ENCODE results near the gene LEMD2.
"Not testable (repeated sequence)": the region's sequence is repeated elsewhere in the genome, so short reads cannot be mapped to it uniquely, and the experiment has no call there.

LEMD2 gene

GRCh38 chr6:33788694-33789549 is at the start of gene LEMD2:
LEMD2 (minus strand) TSS chr6:33789130; CDS start chr6:33789116, 14 bp downstream.
- DNase-seq (ENCODE audit: low read depth in 1 of 2, low spot score in 1 of 2) = peak; percentile 87 to 89

- no peak for DNase-seq (ENCODE audit: low read depth in 1 of 2, low spot score in 1 of 2)
Measured at GRCh38 chr6:33837971-33838665, 49.2 kb upstream of the LEMD2 start.

DNA sequence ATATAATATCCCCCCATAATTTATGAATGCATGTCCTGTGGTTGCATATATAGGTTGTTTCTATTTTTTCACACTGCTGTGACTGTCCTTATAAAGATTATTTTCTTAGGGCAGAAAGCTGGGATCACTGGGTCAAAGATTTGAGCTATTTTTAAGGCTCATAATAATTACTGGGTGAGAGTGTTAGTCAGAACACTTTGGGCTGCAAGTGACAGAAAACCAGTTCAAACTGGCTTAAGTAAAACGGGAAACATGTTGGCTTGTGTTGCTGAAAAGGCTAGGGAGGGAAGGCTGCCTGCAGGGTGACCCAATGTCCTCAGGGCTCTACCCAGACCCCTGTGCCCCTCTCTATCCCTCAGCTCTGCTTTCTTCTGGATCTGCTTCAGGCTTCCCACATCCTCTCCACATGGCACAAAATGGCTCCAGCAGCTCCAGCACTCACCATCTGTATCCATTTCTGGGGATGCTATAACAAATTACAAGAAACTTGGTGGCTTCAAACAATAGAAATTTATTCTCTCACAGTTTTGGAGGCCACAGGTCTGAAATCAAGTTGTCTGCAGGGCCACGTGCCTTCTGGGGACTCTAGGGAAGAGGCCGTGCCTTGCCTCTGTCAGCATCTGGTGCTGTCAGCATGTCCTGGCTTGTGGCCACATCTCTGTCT is 48.0 kb upstream of the LEMD2 start:
- DNase-seq (ENCODE audit: low read depth in 1 of 2, low spot score in 1 of 2) = no peak

DNA sequence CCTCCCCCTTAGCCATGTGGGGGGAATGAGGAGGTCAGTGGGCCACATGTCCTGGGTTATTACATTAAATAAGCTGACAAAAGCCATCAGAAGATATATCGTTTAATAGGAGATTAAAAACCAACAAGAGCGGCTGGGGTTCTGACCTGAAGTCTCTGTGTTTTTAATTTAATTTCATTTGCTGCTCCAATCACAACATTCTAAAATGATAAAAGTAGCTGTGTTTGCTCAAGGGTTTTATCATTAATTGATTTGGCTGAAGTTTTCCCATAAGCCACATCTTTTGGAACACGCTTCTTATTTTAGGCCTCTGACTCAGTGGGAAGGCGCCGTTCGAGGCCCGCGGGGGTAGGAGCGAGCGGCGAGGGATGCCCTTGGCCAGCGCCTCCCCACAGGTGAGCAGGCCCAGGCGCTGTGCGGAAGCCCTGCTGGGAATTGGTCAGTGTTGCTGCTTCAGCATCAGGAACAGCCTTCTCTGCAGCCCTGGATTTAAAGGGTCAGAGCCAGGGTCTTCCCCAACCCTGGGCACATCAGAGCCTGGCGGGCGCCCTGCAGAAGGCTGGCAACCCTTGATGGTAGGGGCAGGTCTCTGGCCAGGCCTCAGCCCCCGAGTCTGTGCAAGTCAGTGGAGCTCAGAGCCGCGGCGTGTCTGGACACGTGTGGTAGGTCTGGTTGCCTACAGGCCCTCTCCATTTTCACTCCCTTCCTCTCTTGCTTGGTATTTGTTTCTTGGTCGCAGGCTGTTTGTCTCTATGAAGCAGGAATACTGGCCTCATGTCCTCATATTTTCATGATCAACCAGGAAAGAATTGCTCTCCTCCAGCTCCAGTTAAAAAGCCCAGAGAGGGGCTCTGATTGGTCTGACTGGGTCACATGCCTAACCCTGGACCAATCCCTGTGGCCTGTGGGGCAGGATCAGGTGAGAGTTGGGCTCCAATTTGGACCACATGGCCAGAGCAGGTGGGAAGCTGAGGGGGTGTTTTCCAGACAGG is 45.8 kb upstream of the LEMD2 start:
- DNase-seq (ENCODE audit: low read depth in 1 of 2, low spot score in 1 of 2) = no peak

GRCh38 chr6:33833599-33833998 is 44.7 kb upstream of the LEMD2 start:
- DNase-seq (ENCODE audit: low read depth in 1 of 2, low spot score in 1 of 2) = no peak

DNA sequence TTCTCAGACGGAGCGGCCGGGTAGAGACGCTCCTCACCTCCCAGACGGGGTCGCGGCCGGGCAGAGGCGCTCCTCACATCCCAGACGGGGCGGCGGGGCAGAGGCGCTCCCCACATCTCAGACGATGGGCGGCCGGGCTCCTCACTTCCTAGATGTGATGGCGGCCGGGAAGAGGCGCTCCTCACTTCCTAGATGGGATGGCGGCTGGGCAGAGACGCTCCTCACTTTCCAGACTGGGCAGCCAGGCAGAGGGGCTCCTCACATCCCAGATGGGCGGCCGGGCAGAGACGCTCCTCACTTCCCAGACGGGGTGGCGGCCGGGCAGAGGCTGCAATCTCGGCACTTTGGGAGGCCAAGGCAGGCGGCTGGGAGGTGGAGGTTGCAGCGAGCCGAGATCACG is 43.9 kb upstream of the LEMD2 start:
- DNase-seq (ENCODE audit: low read depth in 1 of 2, low spot score in 1 of 2) = not testable (repeated sequence)

- not testable (repeated sequence) for DNase-seq (ENCODE audit: low read depth in 1 of 2, low spot score in 1 of 2)
Measured at GRCh38 chr6:33831725-33832124, 42.8 kb upstream of the LEMD2 start.

- DNase-seq (ENCODE audit: low read depth in 1 of 2, low spot score in 1 of 2) = no peak
Measured at GRCh38 chr6:33830635-33831240, 41.8 kb upstream of the LEMD2 start.

DNA sequence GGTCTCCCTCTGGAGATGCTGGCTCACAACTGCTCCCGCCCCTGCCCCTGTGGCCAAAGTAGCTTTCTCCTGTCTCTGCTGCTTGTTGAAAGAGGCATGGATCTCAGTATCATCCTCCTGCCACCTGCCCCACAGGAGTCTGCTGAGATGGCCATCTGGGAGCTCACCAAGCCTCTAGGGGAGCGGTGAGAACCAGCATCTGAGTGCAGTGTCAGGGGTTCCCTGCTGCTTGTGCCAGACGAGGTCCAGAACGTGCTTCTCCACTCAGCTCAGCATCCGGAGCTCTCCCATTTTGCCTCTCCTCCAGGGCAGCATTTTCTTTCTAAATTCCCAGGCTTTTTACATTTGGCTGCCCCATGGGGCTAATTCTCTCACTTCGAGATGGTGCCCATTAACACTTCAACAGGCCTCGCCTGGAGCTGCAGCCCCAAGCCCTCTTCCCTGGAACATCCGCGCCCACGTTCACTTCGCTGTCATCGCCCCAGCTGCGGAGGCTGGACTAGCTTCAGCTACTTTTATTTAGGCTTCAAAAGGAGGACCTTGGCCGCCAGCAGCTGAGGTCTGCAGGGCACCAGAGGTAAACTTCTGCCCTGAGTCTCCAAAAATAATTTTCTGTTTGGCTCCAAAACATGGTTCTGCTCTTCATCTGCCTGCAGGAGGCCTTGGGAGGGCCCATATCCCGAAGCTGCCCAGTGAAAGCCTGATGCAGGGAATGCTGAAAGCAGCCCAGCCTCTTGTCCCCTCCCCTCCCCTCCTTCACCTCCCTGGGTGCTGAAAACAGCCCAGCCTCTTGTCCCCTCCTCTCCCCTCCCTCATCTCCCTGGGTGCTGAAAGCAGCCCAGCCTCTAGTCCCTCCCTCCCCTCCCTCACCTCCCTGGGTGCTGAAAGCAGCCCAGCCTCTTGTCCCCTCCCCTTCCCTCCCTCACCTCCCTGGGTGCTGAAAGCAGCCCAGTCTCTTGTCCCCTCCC is 40.1 kb upstream of the LEMD2 start:
- DNase-seq (ENCODE audit: low read depth in 1 of 2, low spot score in 1 of 2) = no peak

DNA sequence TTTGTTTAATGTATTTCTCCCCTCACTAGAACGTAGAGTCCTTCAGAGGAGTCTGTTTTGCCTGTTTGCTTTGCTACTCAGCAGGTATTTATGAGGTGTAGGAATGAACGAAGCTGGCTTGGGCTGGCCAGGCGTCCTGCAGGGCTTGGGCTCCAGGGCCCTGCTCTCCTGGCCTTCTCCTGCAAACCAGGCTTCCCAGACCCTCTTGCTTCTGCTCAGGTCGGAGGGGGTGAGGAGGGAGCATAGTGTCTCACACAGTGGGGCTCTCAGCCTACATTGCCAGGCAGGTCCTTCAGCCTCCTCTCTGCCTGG is 39.5 kb upstream of the LEMD2 start:
- no peak for DNase-seq (ENCODE audit: low read depth in 1 of 2, low spot score in 1 of 2)

DNA sequence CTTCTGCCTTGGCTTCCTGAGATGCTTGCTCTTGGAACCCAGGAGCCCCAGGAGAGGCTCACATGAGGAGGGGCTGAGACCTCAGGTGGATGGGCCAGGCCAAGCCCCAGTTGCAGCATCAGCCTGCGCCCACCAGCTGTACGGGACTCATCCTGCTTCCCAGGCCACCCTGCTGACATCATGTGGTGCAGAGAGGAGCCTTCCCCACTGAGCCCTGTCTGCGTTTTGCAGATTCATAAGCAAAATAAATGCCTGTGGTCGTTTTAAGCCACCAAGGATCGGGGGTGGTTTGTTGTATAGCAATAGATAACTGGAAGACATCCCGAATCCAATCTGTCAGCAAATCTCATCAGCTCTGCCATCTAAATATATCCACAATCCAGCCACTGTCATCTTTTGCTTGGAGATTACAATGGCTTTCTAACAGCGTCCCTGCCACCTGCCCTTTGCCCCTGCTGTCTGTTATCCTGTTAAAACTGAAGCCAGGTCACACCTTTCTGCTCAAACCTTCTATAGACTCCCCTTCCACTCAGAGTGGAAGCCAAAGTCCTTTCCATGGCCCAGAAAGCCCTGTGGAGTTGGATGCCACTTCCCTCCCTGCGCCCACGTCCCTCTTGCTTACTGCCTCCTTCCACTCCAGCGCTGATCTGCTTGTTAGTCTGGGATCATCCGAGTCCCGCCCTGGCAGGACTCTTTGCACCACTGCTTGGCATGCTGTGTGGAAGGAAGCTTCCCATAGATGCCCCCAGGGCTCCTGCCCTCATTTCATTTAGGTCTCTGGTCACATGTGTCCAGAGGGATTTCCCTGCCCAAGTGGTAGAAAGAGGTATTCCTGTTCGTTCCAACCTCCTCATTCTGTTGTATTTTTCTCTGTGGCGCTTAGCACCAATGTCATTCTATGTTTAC is 38.9 kb upstream of the LEMD2 start:
- no peak for DNase-seq (ENCODE audit: low read depth in 1 of 2, low spot score in 1 of 2)

GRCh38 chr6:33826537-33826936 is 37.6 kb upstream of the LEMD2 start:
- DNase-seq (ENCODE audit: low read depth in 1 of 2, low spot score in 1 of 2) = no peak

DNA sequence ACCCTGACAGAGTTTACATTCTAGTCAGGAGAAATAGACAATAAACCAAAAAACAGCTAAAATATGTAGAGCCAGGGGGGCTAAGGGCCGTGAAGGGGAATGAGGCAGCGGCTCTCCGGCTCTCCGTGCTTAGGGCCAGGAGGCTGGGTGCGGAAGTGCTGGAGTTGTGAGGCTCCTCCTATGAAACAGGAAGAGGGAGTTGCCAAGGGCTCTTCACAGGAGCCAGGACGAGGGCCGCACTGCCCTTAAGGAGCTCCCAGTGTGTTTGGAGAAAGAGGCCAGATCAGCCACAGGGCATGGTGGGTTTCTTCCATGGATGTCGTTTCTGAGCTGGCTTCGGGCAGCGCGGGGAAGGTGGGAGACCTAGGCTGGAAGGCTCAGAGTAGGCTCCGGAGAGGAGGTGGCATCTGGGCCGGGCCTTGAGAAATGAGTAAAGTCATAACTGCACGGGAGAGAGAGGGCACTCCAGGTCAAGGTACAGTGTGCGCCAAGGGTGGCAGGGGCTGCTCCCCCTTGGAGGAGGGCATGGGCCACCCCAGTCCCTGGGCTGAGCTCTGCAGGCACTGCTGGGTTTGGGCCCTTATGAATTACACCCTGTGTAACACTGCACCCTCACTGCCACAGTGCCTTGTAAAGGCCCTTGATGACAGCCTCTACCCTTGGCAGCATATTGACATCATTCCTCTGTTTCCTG is 35.7 kb upstream of the LEMD2 start:
- no peak for DNase-seq (ENCODE audit: low read depth in 1 of 2, low spot score in 1 of 2)

DNA sequence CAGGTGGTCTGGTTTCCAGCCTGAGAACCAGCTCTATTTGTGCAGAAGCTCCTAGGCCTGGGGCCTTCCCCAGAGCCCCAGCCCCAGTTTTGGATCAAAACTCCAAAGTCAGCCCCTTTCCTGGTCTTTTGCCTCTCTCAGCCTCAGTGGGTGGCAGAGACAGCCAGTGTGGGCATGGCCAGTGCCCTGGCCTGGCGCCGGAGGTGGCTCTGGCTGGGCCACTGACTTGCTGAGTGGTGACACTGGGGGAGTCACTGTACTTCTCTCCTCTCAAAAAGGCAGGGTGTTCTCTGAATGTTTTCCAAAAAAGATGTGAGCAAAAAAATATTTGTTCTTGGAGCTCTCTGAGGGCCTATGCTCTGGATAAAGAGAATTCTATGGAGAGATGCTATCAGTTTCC is 34.9 kb upstream of the LEMD2 start:
- DNase-seq (ENCODE audit: low read depth in 1 of 2, low spot score in 1 of 2) = no peak

GRCh38 chr6:33822575-33823395 is 33.9 kb upstream of the LEMD2 start:
- DNase-seq (ENCODE audit: low read depth in 1 of 2, low spot score in 1 of 2) = no peak

DNA sequence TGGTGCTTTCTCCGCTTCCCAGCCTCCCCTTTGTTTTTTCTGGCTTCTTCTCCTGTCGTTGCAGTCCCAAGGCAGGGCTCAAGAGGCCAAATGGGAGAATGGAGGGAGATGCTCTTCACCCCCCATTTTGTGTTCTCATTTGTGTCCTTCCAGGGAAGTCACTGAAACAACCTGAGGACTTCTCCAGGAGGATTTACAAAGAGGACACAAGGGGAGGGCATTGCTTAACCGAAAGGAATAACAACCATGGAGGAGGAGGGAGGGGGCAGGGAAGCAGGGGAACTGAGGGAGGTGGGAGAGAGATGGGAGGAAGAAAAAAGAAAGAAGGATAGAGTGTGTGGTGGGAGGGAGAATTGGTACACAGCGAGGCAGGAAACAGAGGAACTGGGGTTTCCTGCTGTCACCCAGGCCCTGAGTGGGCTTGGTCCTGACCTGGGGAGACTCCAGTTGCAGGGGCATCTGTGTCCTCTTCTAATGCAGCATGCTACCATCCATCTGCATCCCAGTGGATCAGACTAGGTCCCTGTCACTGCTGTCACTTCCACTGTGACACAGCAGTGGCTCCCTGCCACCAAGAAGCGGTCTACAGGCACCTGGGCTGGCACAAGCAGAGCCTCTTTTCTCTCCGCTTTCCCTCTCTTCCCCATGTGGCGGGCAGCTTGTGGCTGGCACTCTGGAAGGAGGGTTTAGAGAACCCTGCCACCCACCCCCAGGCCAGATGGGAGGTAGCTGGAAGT is 32.0 kb upstream of the LEMD2 start:
- DNase-seq (ENCODE audit: low read depth in 1 of 2, low spot score in 1 of 2) = no peak

Data from activated CD4-positive, alpha-beta T cell treated with anti-CD3 and anti-CD28 coated beads, Interleukin-2, amount 50 U/mL, for 24 hours (primary cell).